ENCODE data around the gene IGSF10.

GRCh38 chr3:151499168-151499567 lies 38.3 kb upstream of the IGSF10 start:
- TF ChIP-seq, protein P1, sequence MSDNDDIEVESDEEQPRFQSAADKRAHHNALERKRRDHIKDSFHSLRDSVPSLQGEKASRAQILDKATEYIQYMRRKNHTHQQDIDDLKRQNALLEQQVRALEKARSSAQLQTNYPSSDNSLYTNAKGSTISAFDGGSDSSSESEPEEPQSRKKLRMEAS (IDR thresholded peaks at IDR 0.05), result no peak
- TF ChIP-seq TCF12 (IDR thresholded peaks at IDR 0.05; ENCODE audit: low read depth), result no peak
